OCI-LY7 (cell line): ENCODE results near the gene C11orf54. TPM values are rescaled to one million over a fixed set of nuclear protein-coding genes. Genes with fewer than 3 reads are reported as not detected.

Experiments used
- BruUV-seq: library from RNA; stranded (reverse); fragments of 400-500 nt; replicated peaks from 2 replicates; lab custom pipeline; 2021; lab: Mats Ljungman, UMichigan
- CTCF ChIA-PET: fragments of 300-600 bp; sonication (Branson Sonifier 250); formaldehyde crosslinking; loops from one replicate; lab custom pipeline; 2022; ENCODE audit warnings: antibody characterized with exemption; ENCODE audit not compliant: unreplicated experiment; lab: Charles Lee
- POLR2A ChIA-PET: fragments of 300-600 bp; sonication (Branson Sonifier 250); formaldehyde crosslinking; loops from one replicate; lab custom pipeline; 2022; ENCODE audit warnings: antibody characterized with exemption; lab: Charles Lee
- DNase-seq: peaks from one replicate; pipeline ENCODE4 v3.0.0-alpha.2; 2015; ENCODE audit warnings: low spot score
- H2AFZ ChIP-seq: fragments of 200-600 bp; sonication (generic), shearing (Covaris generic); 2 replicates; pipeline ENCODE4 v1.6.1; 2014; ENCODE audit warnings: mild to moderate bottlenecking, antibody characterized with exemption, low read length, moderate library complexity
- H3K27ac ChIP-seq: fragments of 200-600 bp; sonication (generic); 2 replicates; pipeline ENCODE4 v1.5.1; 2014; ENCODE audit warnings: mixed run types, low read depth, mild to moderate bottlenecking, moderate library complexity, low read length, inconsistent platforms; ENCODE audit not compliant: poor library complexity, severe bottlenecking
- H3K36me3 ChIP-seq: fragments of 200-600 bp; sonication (generic); 2 replicates; pipeline ENCODE4 v1.6.1; 2014; ENCODE audit warnings: mild to moderate bottlenecking, antibody characterized with exemption, low read length, moderate library complexity, mixed read lengths; ENCODE audit not compliant: insufficient read depth
- H3K4me1 ChIP-seq: fragments of 200-600 bp; sonication (generic); 2 replicates; pipeline ENCODE4 v1.5.1; 2014; ENCODE audit warnings: mild to moderate bottlenecking, low read length; ENCODE audit not compliant: insufficient read depth, poor library complexity, severe bottlenecking
- H3K4me2 ChIP-seq: fragments of 200-600 bp; sonication (generic); 2 replicates; pipeline ENCODE4 v1.6.1; 2014; ENCODE audit warnings: mild to moderate bottlenecking, low read length
- H3K4me3 ChIP-seq: fragments of 200-600 bp; sonication (generic); 2 replicates; pipeline ENCODE4 v1.5.1; 2014; ENCODE audit warnings: mild to moderate bottlenecking, low read depth, low read length; ENCODE audit not compliant: poor library complexity, severe bottlenecking
- H3K79me2 ChIP-seq: fragments of 200-600 bp; sonication (generic); 2 replicates; pipeline ENCODE4 v1.6.1; 2016; ENCODE audit warnings: low read depth, mild to moderate bottlenecking, low read length, moderate library complexity, mixed read lengths; ENCODE audit not compliant: insufficient read depth
- H3K9me2 ChIP-seq: fragments of 200-600 bp; sonication (generic); 2 replicates; pipeline ENCODE4 v1.6.1; 2016; ENCODE audit warnings: mild to moderate bottlenecking, low read length, mixed read lengths; ENCODE audit not compliant: insufficient read depth
- H3K9me3 ChIP-seq: fragments of 200-600 bp; sonication (generic); 2 replicates; pipeline ENCODE4 v1.6.1; 2014; ENCODE audit warnings: mild to moderate bottlenecking, mixed run types, low read length, mixed read lengths
- H4K20me1 ChIP-seq: fragments of 200-600 bp; sonication (generic); 2 replicates; pipeline ENCODE4 v1.6.1; 2014; ENCODE audit warnings: mild to moderate bottlenecking, antibody characterized with exemption, low read length, moderate library complexity, mixed read lengths; ENCODE audit not compliant: insufficient read depth
- CTCF ChIP-seq: fragments of 200-600 bp; sonication (generic); conservative IDR thresholded peaks from 2 replicates; pipeline ENCODE4 v1.5.1; 2014; ENCODE audit warnings: mild to moderate bottlenecking, antibody characterized with exemption, low read length, moderate library complexity, mixed read lengths
- EZH2phosphoT487 ChIP-seq: fragments of 200-600 bp; sonication (generic); IDR thresholded peaks from 2 replicates; pipeline ENCODE4 v1.6.1; 2018; ENCODE audit warnings: low read depth, borderline replicate concordance, mild to moderate bottlenecking, mixed run types, antibody characterized with exemption, low read length, moderate library complexity, mixed read lengths
- intact Hi-C: fragments of 100-400 bp; cut with micrococcal nuclease; formaldehyde crosslinking; loops from one replicate; pipeline ENCODE4 v1.10.0; 2022; ENCODE audit not compliant: unreplicated experiment
- total RNA-seq, 2 experiments: library from RNA; depleted of rRNA in 1 of 2; stranded (reverse); fragments of >200 nt in 1 of 2; shearing (Covaris generic) in 1 of 2; gene quantifications; 2 replicates each; pipeline ENCODE4 v1.2.3, GENCODE V29; 2014 to 2022

The C11orf54 gene
- total RNA-seq, 2 experiments from 2014 or later: 29.5 to 35.5 TPM

DNA sequence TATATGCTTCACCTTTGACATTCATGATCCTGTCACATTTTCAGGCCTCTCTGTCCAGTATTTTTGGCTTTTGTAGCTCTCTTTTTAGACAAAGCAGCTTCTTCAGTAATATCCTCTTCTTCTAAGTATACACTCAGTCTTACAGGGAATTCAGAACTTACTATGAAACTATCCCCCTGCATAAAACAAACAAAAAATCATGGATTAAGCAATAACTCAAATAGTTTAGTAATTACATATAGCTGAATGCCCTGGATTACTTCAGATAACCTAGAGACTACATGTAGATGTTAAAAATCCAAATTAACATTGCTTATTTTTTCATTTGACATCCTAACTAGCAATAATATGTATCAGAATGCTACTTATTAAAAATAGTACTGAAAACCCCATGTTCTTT, 5.3 kb upstream of the C11orf54 start:
- peaks cover 87% of the 10 kb centered on the region for H4K20me1 ChIP-seq
- peaks cover 67% of the 10 kb centered on the region for H3K4me1 ChIP-seq
- TF ChIP-seq CTCF: no peak
- no peak for TF ChIP-seq EZH2phosphoT487
- H3K79me2 ChIP-seq: peaks cover 86% of the 10 kb centered on the region
- BruUV-seq: no TSS peak
- ChIA-PET POLR2A (interaction anchor here (0.6 to 1.2 kb wide), 6 partner anchors 9 to 748 kb away, joined by 3 to 9 read pairs (median 4); partner anchors contain the start of gene MED17), CTCF (interaction anchor here (0.5 kb wide), 1 partner anchor 55 kb away, joined by 3 read pairs; no protein-coding TSS in a partner anchor)
- peaks cover 100% of the 10 kb centered on the region for H3K36me3 ChIP-seq
- no peak for DNase-seq
- H3K9me3 ChIP-seq: no peaks in the 10 kb centered on the region
- peak overlapping the region; percentile 96 for H3K4me3 ChIP-seq
- H3K4me2 ChIP-seq: peak overlapping the region; percentile 87
- intact Hi-C loops: no loop called here
- no peak overlapping the region for H2AFZ ChIP-seq
- H3K27ac ChIP-seq: peak overlapping the region; percentile 78
- no peaks in the 10 kb centered on the region for H3K9me2 ChIP-seq

- peak overlapping the region; percentile 96 for H3K4me3 ChIP-seq
- no TSS peak for BruUV-seq
- DNase-seq: no peak
- peaks cover 68% of the 10 kb centered on the region for H4K20me1 ChIP-seq
- no peaks in the 10 kb centered on the region for H3K9me3 ChIP-seq
- no peak for TF ChIP-seq EZH2phosphoT487
- no peak for TF ChIP-seq CTCF
- peaks cover 66% of the 10 kb centered on the region for H3K4me1 ChIP-seq
- peaks cover 98% of the 10 kb centered on the region for H3K79me2 ChIP-seq
- ChIA-PET CTCF (no interaction called here), POLR2A (interaction anchor here (0.6 to 1.4 kb wide), 7 partner anchors 8 to 397 kb away, joined by 3 to 8 read pairs (median 4); partner anchors contain the start of gene MED17)
- no peaks in the 10 kb centered on the region for H3K9me2 ChIP-seq
- peak overlapping the region; percentile 78 for H3K27ac ChIP-seq
- H2AFZ ChIP-seq: no peak overlapping the region
- peaks cover 83% of the 10 kb centered on the region for H3K36me3 ChIP-seq
- intact Hi-C loops: no loop called here
- H3K4me2 ChIP-seq: peak overlapping the region; percentile 87
These were observed 3.4 kb upstream of the C11orf54 start for GRCh38 chr11:93737904-93738612.

- H3K36me3 ChIP-seq: peaks cover 83% of the 10 kb centered on the region
- no TSS peak for BruUV-seq
- H3K4me3 ChIP-seq: peak overlapping the region; percentile 96
- no peaks in the 10 kb centered on the region for H3K9me2 ChIP-seq
- peaks cover 62% of the 10 kb centered on the region for H4K20me1 ChIP-seq
- H2AFZ ChIP-seq: no peak overlapping the region
- intact Hi-C loops: no loop called here
- TF ChIP-seq CTCF (no peak), EZH2phosphoT487 (no peak)
- peak overlapping the region; percentile 78 for H3K27ac ChIP-seq
- peak overlapping the region; percentile 87 for H3K4me2 ChIP-seq
- POLR2A ChIA-PET: interaction anchor here (0.6 to 2.2 kb wide), 8 partner anchors 8 to 59 kb away, joined by 3 to 10 read pairs (median 4); partner anchors contain the start of gene MED17
- H3K9me3 ChIP-seq: no peaks in the 10 kb centered on the region
- CTCF ChIA-PET: no interaction called here
- H3K4me1 ChIP-seq: peaks cover 60% of the 10 kb centered on the region
- peaks cover 92% of the 10 kb centered on the region for H3K79me2 ChIP-seq
- peak; percentile 22 for DNase-seq
These were observed 2.8 kb upstream of the C11orf54 start for GRCh38 chr11:93738647-93739081.
